Measurements from ENCODE around the gene TMEM154.

The TMEM154 gene

GRCh38 chr4:152588869-152589268, 90.9 kb downstream of the TMEM154 start:
- no peak for DNase-seq

- no peak for DNase-seq
Measured at GRCh38 chr4:152587127-152587526, 92.7 kb downstream of the TMEM154 start.

GRCh38 chr4:152586668-152587067, 93.1 kb downstream of the TMEM154 start:
- DNase-seq = no peak

DNA sequence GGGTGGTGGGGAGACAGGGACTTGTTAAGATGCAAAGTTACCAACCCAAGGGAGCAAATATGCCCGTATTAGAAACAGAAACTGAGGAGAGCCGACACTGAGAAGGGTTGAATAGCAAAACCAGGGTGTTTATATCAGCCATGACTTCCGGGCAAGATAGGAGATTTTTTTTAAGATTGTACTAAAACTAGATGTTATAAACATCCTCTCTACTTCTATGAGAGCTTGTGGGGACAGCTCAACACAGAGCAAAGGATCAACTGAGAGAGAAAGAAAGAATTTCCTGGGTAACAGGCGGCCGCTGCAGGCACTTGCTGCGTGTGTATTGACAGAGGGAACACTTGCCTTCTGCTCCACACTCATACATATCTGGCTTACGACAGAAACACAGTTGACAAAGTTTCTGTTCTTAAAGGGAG, 94.8 kb downstream of the TMEM154 start:
- DNase-seq = no peak

GRCh38 chr4:152581536-152582160, 98.1 kb downstream of the TMEM154 start:
- no peak for DNase-seq

DNA sequence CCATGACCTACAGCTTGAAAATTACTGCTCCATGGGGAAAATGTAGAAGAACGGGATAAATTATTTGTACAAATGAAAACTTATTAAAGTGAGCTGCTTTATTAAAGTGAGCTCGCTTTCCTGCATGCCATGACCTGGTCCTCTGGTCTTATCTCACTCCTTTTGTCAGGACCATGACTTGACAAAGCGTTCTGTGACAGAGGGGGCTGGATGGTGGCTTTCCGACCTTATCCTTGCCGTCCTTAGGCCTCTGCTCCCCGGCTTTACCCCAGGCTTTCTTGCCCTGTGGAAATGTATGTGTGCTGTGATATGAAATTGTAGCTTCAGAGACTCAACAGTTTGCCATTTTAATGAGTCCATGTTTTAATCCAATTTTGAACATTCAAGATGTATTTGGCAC, 99.9 kb downstream of the TMEM154 start:
- no peak for DNase-seq

DNA sequence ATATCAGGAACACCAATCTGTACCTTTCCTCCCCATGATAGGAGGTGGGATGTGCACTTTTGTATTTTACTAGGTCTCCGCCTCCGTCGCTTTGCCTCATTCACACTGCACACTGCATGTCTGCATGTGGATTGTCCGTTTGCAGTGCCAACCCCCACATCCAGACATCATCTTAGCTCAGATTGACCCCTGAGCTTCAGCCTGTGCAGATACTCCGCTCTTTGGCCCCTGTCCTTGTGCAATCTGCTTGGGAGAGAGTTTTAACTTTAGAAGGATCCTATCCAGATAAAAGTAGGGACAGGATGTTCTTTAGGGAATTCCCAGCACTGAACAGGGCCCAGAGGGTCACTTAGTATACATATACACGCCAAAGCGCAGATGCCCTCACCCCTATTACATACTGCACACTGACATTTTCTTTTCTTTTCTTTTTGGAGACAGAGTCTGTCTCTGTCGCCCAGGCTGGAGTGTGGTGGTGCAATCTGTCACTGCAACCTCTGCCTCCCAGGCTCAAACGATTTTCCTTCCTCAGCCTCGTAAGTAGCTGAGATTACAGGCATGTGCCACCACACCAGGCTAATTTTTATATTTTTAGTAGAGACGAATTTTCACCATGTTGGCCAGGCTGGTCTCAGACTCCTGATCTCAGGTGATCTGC, 100.6 kb downstream of the TMEM154 start:
- DNase-seq = no peak

DNA sequence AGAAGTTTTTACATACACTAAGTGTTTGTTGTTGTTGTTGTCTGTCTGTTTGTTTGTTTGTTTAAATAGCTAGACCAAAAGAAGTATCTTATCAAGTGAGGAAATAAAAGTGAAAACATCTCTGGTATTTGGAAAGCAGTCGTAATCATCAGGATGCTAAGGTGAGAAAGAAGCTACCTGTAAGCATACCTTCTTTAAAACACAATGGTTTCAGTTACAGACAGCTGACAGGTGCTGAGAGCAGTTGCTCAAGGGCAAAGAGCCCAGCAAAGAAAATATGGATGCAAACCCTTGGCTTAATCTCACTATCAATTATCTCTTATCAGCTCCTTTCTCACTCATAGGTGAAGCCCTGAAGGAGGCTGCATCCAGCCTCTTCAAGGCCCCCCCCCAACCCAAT, 101.1 kb downstream of the TMEM154 start:
- no peak for DNase-seq

GRCh38 chr4:152577708-152578396, 101.9 kb downstream of the TMEM154 start:
- DNase-seq = peak; percentile 11 to 35

DNA sequence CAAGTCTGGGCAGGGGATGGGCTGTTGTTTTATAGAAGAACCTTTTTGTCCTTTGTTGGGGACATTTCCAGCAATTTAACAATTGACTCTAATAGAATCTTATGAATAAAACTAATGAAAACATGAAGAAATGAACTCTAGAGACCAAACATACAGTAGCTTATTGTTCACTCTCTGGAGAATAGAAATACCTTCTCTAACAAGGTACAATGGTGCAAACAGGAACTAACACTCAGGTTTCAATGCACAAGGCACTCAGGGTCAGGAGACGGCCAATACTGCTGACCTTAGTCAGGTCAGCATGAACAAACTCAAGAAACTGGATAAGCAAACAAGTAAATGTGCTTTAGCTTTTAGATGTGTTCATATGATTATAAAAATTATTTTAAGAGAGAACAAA, 104.3 kb downstream of the TMEM154 start:
- DNase-seq = no peak

GRCh38 chr4:152573861-152574260, 105.9 kb downstream of the TMEM154 start:
- no peak for DNase-seq

- DNase-seq = no peak
Measured at GRCh38 chr4:152572417-152573086, 107.2 kb downstream of the TMEM154 start.

GRCh38 chr4:152571770-152572169, 108.0 kb downstream of the TMEM154 start:
- no peak for DNase-seq

DNA sequence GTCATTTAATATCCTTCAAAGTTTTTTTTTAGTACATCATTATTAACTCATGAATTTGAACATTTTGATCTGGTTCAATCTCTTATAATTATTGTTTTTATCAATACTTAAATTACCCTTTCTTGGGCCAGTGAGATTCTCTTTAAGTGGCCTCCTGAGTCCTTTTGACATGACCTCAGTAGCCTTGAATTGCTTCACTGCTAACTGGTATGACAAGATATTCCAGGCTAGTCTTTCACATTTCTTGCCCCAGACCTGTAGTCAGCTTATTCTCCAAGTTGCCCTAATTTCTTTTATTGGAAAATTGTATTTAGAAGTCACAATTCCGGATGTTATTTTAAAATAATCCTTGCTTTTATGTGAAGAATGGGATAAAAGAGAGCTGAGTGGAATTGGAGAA, 108.5 kb downstream of the TMEM154 start:
- DNase-seq = no peak

Data from Kasumi-1 (cell line).